HepG2 (cell line): Measurements from ENCODE around the gene HECTD2. TPM values are rescaled to one million over a fixed set of nuclear protein-coding genes. Genes with fewer than 3 reads are reported as not detected.

Experiments used
- ARID5B ChIP-seq: IDR thresholded peaks from 2 replicates; pipeline ENCODE4 v1.4.0; 2020; ENCODE audit warnings: mild to moderate bottlenecking, missing genetic modification reagents
- DRAP1 ChIP-seq: IDR thresholded peaks from 2 replicates; pipeline ENCODE4 v1.6.1; 2016; ENCODE audit warnings: missing genetic modification reagents, missing compliant biosample characterization
- HMGXB3 ChIP-seq: sonication (generic); formaldehyde crosslinking; IDR thresholded peaks from 2 replicates; pipeline ENCODE4 v1.4.0; 2020; ENCODE audit warnings: missing genetic modification reagents, borderline replicate concordance
- HMGXB4 ChIP-seq, 2 experiments: sonication (generic) in 1 of 2; formaldehyde crosslinking in 1 of 2; IDR thresholded peaks; 2 replicates each; pipeline versions ENCODE4 v1.4.0 to v1.6.1; 2018 to 2020; ENCODE audit warnings: missing genetic modification reagents in 2 of 2, borderline replicate concordance in 1 of 2, low read depth in 1 of 2, mild to moderate bottlenecking in 1 of 2, missing biosample characterization in 1 of 2
- HNRNPLL ChIP-seq: fragments of 200-400 bp; formaldehyde crosslinking; IDR thresholded peaks from 2 replicates; pipeline ENCODE4 v1.6.1; 2017; ENCODE audit warnings: mild to moderate bottlenecking, low read depth, low read length; ENCODE audit not compliant: poor library complexity, severe bottlenecking
- KLF16 ChIP-seq, 2 experiments: sonication (generic) in 1 of 2; formaldehyde crosslinking in 1 of 2; IDR thresholded peaks; 2 replicates each; pipeline versions ENCODE4 v1.6.1 to v1.8.0; 2016 to 2023; ENCODE audit warnings: missing genetic modification reagents in 2 of 2, missing compliant biosample characterization in 1 of 2
- NRL ChIP-seq: sonication (generic); formaldehyde crosslinking; IDR thresholded peaks from 2 replicates; pipeline ENCODE4 v1.5.0; 2020; ENCODE audit warnings: missing genetic modification reagents, mild to moderate bottlenecking, moderate library complexity, borderline replicate concordance
- POLR2AphosphoS5 ChIP-seq: IDR thresholded peaks from 2 replicates; pipeline ENCODE4 v1.6.1; 2012; ENCODE audit warnings: low read depth, low read length
- RAD21 ChIP-seq: fragments of 450-650 bp; formaldehyde crosslinking; IDR thresholded peaks from 2 replicates; pipeline ENCODE4 v1.5.0; 2020; ENCODE audit warnings: mild to moderate bottlenecking
- RXRA ChIP-seq: sonication (generic); formaldehyde crosslinking; IDR thresholded peaks from 2 replicates; pipeline ENCODE4 v1.5.1; 2020; ENCODE audit warnings: missing genetic modification reagents
- SAP130 ChIP-seq: IDR thresholded peaks from 2 replicates; pipeline ENCODE4 v1.6.1; 2016; ENCODE audit warnings: low read depth
- ZNF292 ChIP-seq: sonication (generic); formaldehyde crosslinking; IDR thresholded peaks from 2 replicates; pipeline ENCODE4 v1.8.1; 2022; ENCODE audit warnings: mild to moderate bottlenecking, low read depth, missing genetic modification reagents, borderline replicate concordance
- ZNF326 ChIP-seq: sonication (generic); formaldehyde crosslinking; IDR thresholded peaks from 2 replicates; pipeline ENCODE4 v1.4.0; 2020; ENCODE audit warnings: missing genetic modification reagents, borderline replicate concordance
- ZNF572 ChIP-seq: sonication (generic); formaldehyde crosslinking; IDR thresholded peaks from 2 replicates; pipeline ENCODE4 v1.5.1; 2020; ENCODE audit warnings: mild to moderate bottlenecking, missing genetic modification reagents
- ZNF709 ChIP-seq: sonication (generic); formaldehyde crosslinking; IDR thresholded peaks from 2 replicates; pipeline ENCODE4 v1.5.0; 2020; ENCODE audit warnings: mild to moderate bottlenecking, missing genetic modification reagents
- ZNF740 ChIP-seq: sonication (generic); formaldehyde crosslinking; IDR thresholded peaks from 2 replicates; pipeline ENCODE4 v1.4.0; 2020; ENCODE audit warnings: missing genetic modification reagents
- polyA plus RNA-seq, 8 experiments: library from polyadenylated mRNA; depleted of rRNA in 3 of 8; stranded (reverse) in 7 of 8; unstranded in 1 of 8; fragments of >200 nt; fragmentation: Illumina TruSeq in 4 of 8; extraction: Trizol in 4 of 8; gene quantifications; 2 replicates each; pipeline versions ENCODE4 v1.2.1 to v1.2.3, GENCODE V29; 2011 to 2016; ENCODE audit warnings: low read depth in 4 of 8, missing spikeins in 1 of 8, mixed read lengths in 1 of 8; ENCODE audit not compliant: insufficient read depth in 1 of 8
- total RNA-seq, 5 experiments: library from RNA; depleted of rRNA; stranded (reverse); fragments of >200 nt; fragmentation: Illumina TruSeq; extraction: Trizol; gene quantifications; 2 replicates each; pipeline ENCODE4 v1.2.3, GENCODE V29; 2016; ENCODE audit warnings: low read depth in 1 of 5

Gene HECTD2
- total and polyA plus RNA-seq, 2 of the 13 experiments (the other 11 are each of a cell fraction or from before 2014, with no cell fraction given), result 3.2 to 5.2 TPM

GRCh38 chr10:91409869-91410637 is at the start of gene HECTD2 (continued):
- TF ChIP-seq HMGXB4 (CRISPR knock-in tag; IDR thresholded peaks at IDR 0.05; ENCODE audit: borderline replicate concordance in 1 of 2, low read depth in 1 of 2) (peak; percentile 60 to 96), POLR2AphosphoS5 (0 out of 2 replicates have a peak, but pooled peaks have one; percentile 2), ZNF740 (CRISPR knock-in tag) (peak; percentile 81; the same call in 1 of the 2 replicates), SAP130 (CRISPR knock-in tag) (peak; percentile 33), KLF16 (CRISPR knock-in tag; IDR thresholded peaks at IDR 0.05) (0 out of 4 replicates have a peak, but pooled peaks of 1 of the 2 experiments have one; percentile 48), ZNF709 (no peak), ARID5B (CRISPR knock-in tag) (0 out of 2 replicates have a peak, but pooled peaks have one; percentile 9), HMGXB3 (CRISPR knock-in tag) (0 out of 2 replicates have a peak, but pooled peaks have one; percentile 22), ZNF326 (CRISPR knock-in tag) (no peak), DRAP1 (CRISPR knock-in tag) (peak; percentile 16; the same call in 1 of the 2 replicates), HNRNPLL (peak; percentile 63), ZNF572 (CRISPR knock-in tag) (no peak), RXRA (CRISPR knock-in tag) (peak; percentile 64), RAD21 (CRISPR knock-in tag) (peak; percentile 64), NRL (CRISPR knock-in tag) (peak; percentile 87; the same call in 1 of the 2 replicates), ZNF292 (CRISPR knock-in tag) (no peak)
